H1 (cell line): ENCODE results near the gene PCDHGA3. TPM values are rescaled to one million over a fixed set of nuclear protein-coding genes. Genes with fewer than 3 reads are reported as not detected.

Source experiments
- CTCF ChIA-PET: fragments of 300-600 bp; sonication (Branson Sonifier 250); formaldehyde crosslinking; loops from one replicate; lab custom pipeline; 2021; ENCODE audit not compliant: partially characterized antibody; lab: Charles Lee
- POLR2A ChIA-PET: fragments of 300-600 bp; sonication (Branson Sonifier 250); formaldehyde crosslinking; loops from one replicate; lab custom pipeline; 2021; ENCODE audit warnings: inconsistent platforms; ENCODE audit not compliant: partially characterized antibody; lab: Charles Lee
- DNase-seq, 2 experiments: peaks; one replicate each; pipeline versions ENCODE4 v3.0.0 to v3.0.0-alpha.2; 2010 to 2022; ENCODE audit warnings: low spot score in 2 of 2, low read depth in 1 of 2, mixed read lengths in 1 of 2
- FAIRE-seq: peaks from 2 replicates; lab custom pipeline; 2011; peaks lifted over from hg19 to GRCh38; lab: Jason Lieb, UNC
- H2AFZ ChIP-seq: 2 replicates; pipeline ENCODE4 v1.8.1; 2012; ENCODE audit warnings: low read length, inconsistent platforms
- H2AK5ac ChIP-seq: 2 replicates; pipeline ENCODE4 v1.6.1; 2013; ENCODE audit warnings: low read depth, low read length
- H2BK120ac ChIP-seq: replicated peaks from 2 replicates; pipeline ENCODE3; 2013; ENCODE audit warnings: low read depth, low read length, inconsistent platforms
- H2BK12ac ChIP-seq: 2 replicates; pipeline ENCODE4 v1.6.1; 2013; ENCODE audit warnings: low read depth, low read length
- H2BK15ac ChIP-seq: 2 replicates; pipeline ENCODE4 v1.6.1; 2013; ENCODE audit warnings: low read length
- H2BK20ac ChIP-seq: 2 replicates; pipeline ENCODE4 v1.6.1; 2013; ENCODE audit warnings: low read length
- H2BK5ac ChIP-seq: 2 replicates; pipeline ENCODE4 v1.6.1; 2013; ENCODE audit warnings: low read depth, low read length
- H3K14ac ChIP-seq: 2 replicates; pipeline ENCODE4 v1.6.1; 2013; ENCODE audit warnings: inconsistent platforms; ENCODE audit not compliant: insufficient read length
- H3K18ac ChIP-seq: 2 replicates; pipeline ENCODE4 v1.6.1; 2013; ENCODE audit warnings: low read length; ENCODE audit errors: extremely low read depth
- H3K23ac ChIP-seq: 2 replicates; pipeline ENCODE4 v1.6.1; 2013; ENCODE audit warnings: inconsistent platforms; ENCODE audit not compliant: insufficient read length
- H3K23me2 ChIP-seq: 2 replicates; pipeline ENCODE4 v1.6.1; 2013; ENCODE audit warnings: low read depth, low read length
- H3K27ac ChIP-seq: 2 replicates; pipeline ENCODE4 v1.6.1; 2011; ENCODE audit warnings: low read depth, low read length, inconsistent platforms
- H3K27me3 ChIP-seq, 4 experiments: replicated peaks in 1 of 4; 1 replicate in 1 of 4; 2 replicates in 3 of 4; pipeline versions ENCODE4 v1.6.1 to v1.8.1; 2011 to 2013; ENCODE audit warnings: low read length in 3 of 4, mild to moderate bottlenecking in 3 of 4, inconsistent platforms in 2 of 4, mixed read lengths in 2 of 4, moderate library complexity in 1 of 4; ENCODE audit not compliant: control insufficient read depth in 3 of 4, insufficient read depth in 3 of 4; ENCODE audit errors: extremely low read depth in 1 of 4
- H3K36me3 ChIP-seq, 4 experiments: 2 replicates each; pipeline versions ENCODE4 v1.6.1 to v1.8.1; 2011 to 2013; ENCODE audit warnings: mild to moderate bottlenecking in 4 of 4, low read length in 3 of 4, moderate library complexity in 2 of 4, control low read depth in 1 of 4, inconsistent platforms in 1 of 4; ENCODE audit not compliant: insufficient read depth in 4 of 4, control insufficient read depth in 2 of 4
- H3K4ac ChIP-seq: replicated peaks from 2 replicates; pipeline ENCODE3; 2013; ENCODE audit warnings: low read length, low read depth, mixed read lengths, inconsistent platforms; ENCODE audit not compliant: insufficient read length
- H3K4me1 ChIP-seq, 4 experiments: replicated peaks in 1 of 4; 1 replicate in 1 of 4; 2 replicates in 3 of 4; pipeline versions ENCODE4 v1.6.1 to v1.8.1; 2011 to 2013; ENCODE audit warnings: low read length in 3 of 4, inconsistent platforms in 2 of 4, mixed read lengths in 1 of 4; ENCODE audit not compliant: insufficient read depth in 4 of 4, control insufficient read depth in 3 of 4
- H3K4me2 ChIP-seq, 2 experiments: 2 replicates each; pipeline versions ENCODE4 v1.6.1 to v1.8.1; 2011 to 2013; ENCODE audit warnings: low read depth in 2 of 2, low read length in 2 of 2, control low read depth in 1 of 2, inconsistent platforms in 1 of 2, mild to moderate bottlenecking in 1 of 2; ENCODE audit not compliant: insufficient read depth in 1 of 2
- H3K4me3 ChIP-seq, 4 experiments: fragments of 200-600, 300-600 bp in 1 of 4; sonication (generic), shearing (Covaris generic), sonication (Bioruptor Twin) in 1 of 4; 2 replicates each; pipeline versions ENCODE4 v1.5.1 to v1.8.1; 2011 to 2016; ENCODE audit warnings: low read length in 4 of 4, low read depth in 3 of 4, control low read depth in 2 of 4, inconsistent platforms in 2 of 4, mild to moderate bottlenecking in 2 of 4, mixed read lengths in 1 of 4, moderate library complexity in 1 of 4; ENCODE audit not compliant: insufficient read depth in 2 of 4; ENCODE audit errors: extremely low read depth in 1 of 4
- H3K56ac ChIP-seq: replicated peaks from 2 replicates; pipeline ENCODE3; 2013; ENCODE audit warnings: low read depth, mild to moderate bottlenecking, mixed read lengths, low read length, inconsistent platforms; ENCODE audit not compliant: insufficient read length
- H3K79me1 ChIP-seq: 2 replicates; pipeline ENCODE4 v1.6.1; 2013; ENCODE audit warnings: low read depth, low read length, control low read depth
- H3K79me2 ChIP-seq, 2 experiments: 2 replicates each; pipeline versions ENCODE4 v1.6.1 to v1.8.1; 2012 to 2013; ENCODE audit warnings: low read length in 2 of 2, mild to moderate bottlenecking in 2 of 2, inconsistent platforms in 1 of 2; ENCODE audit not compliant: insufficient read depth in 2 of 2, control insufficient read depth in 1 of 2
- H3K9ac ChIP-seq, 4 experiments: replicated peaks in 1 of 4; 1 replicate in 1 of 4; 2 replicates in 3 of 4; pipeline versions ENCODE4 v1.6.1 to v1.8.1; 2011 to 2013; ENCODE audit warnings: low read depth in 3 of 4, low read length in 3 of 4, control low read depth in 2 of 4, mild to moderate bottlenecking in 2 of 4, moderate library complexity in 2 of 4, inconsistent platforms in 1 of 4; ENCODE audit errors: extremely low read depth in 1 of 4
- H3K9me3 ChIP-seq, 2 experiments: 2 replicates each; pipeline versions ENCODE4 v1.6.1 to v1.8.1; 2012 to 2013; ENCODE audit warnings: mild to moderate bottlenecking in 2 of 2, moderate library complexity in 2 of 2, control low read depth in 1 of 2, inconsistent platforms in 1 of 2, low read depth in 1 of 2, low read length in 1 of 2, mixed read lengths in 1 of 2; ENCODE audit not compliant: insufficient read depth in 2 of 2
- H4K20me1 ChIP-seq, 2 experiments: replicated peaks in 1 of 2; 2 replicates each; pipeline versions ENCODE3 to v1.8.1; 2011 to 2013; ENCODE audit warnings: inconsistent platforms in 2 of 2, low read length in 2 of 2, mild to moderate bottlenecking in 1 of 2; ENCODE audit not compliant: insufficient read depth in 2 of 2, control insufficient read depth in 1 of 2
- H4K5ac ChIP-seq: 2 replicates; pipeline ENCODE4 v1.6.1; 2013; ENCODE audit warnings: low read length, low read depth, mixed read lengths, inconsistent platforms; ENCODE audit not compliant: insufficient read length
- H4K8ac ChIP-seq: 2 replicates; pipeline ENCODE4 v1.8.0; 2013; ENCODE audit warnings: mild to moderate bottlenecking, moderate library complexity, low read length, inconsistent platforms; ENCODE audit not compliant: insufficient read depth; ENCODE audit errors: extremely low read depth
- H4K91ac ChIP-seq: replicated peaks from 2 replicates; pipeline ENCODE3; 2013; ENCODE audit warnings: low read length, mixed read lengths, inconsistent platforms; ENCODE audit not compliant: insufficient read length
- BRCA1 ChIP-seq: IDR thresholded peaks from 2 replicates; pipeline ENCODE4 v1.6.1; 2012; ENCODE audit warnings: low read depth, low read length, improper control_type of control experiment
- GTF2F1 ChIP-seq: IDR thresholded peaks from 2 replicates; pipeline ENCODE4 v1.6.1; 2012; ENCODE audit warnings: low read depth, low read length, improper control_type of control experiment, borderline replicate concordance
- KDM5A ChIP-seq: fragments of 200-600 bp; IDR thresholded peaks from 2 replicates; pipeline ENCODE4 v1.7.1; 2012; ENCODE audit warnings: mild to moderate bottlenecking, low read length, inconsistent platforms, mixed read lengths
- POLR2A ChIP-seq, 2 experiments: IDR thresholded peaks; 1 replicate in 1 of 2; 2 replicates in 1 of 2; pipeline ENCODE4 v1.6.1; 2011; ENCODE audit warnings: low read depth in 2 of 2, low read length in 2 of 2, mild to moderate bottlenecking in 2 of 2; ENCODE audit errors: control extremely low read depth in 1 of 2
- SIX5 ChIP-seq: IDR thresholded peaks from 2 replicates; pipeline ENCODE4 v1.6.1; 2011; ENCODE audit warnings: mild to moderate bottlenecking, low read depth, low read length
- USF2 ChIP-seq: IDR thresholded peaks from 2 replicates; pipeline ENCODE4 v1.6.1; 2011; ENCODE audit warnings: low read length, improper control_type of control experiment
- WGBS, 2 experiments: shearing (Covaris generic) in 1 of 2; methylation state at CpG; one replicate each; pipeline versions ENCODE4 v1.1.6 to v1.1.7; 2013 to 2015; ENCODE audit warnings: low lambda C conversion rate in 2 of 2, mixed read lengths in 2 of 2, inconsistent platforms in 1 of 2, low coverage in 1 of 2, missing lambda C conversion rate in 1 of 2; ENCODE audit not compliant: insufficient replicate concordance in 2 of 2, insufficient coverage in 1 of 2, insufficient read length in 1 of 2; ENCODE audit errors: extremely low coverage in 1 of 2, missing lambda C conversion rate in 1 of 2; 5-methylcytosine and 5-hydroxymethylcytosine counted together
- polyA plus RNA-seq, 7 experiments: library from polyadenylated mRNA; depleted of rRNA in 3 of 7; stranded (reverse) in 5 of 7; unstranded in 2 of 7; fragments of >200 nt in 5 of 7; fragments of 200-250 nt in 2 of 7; gene quantifications; 1 replicate in 5 of 7; 2 replicates in 1 of 7; 4 replicates in 1 of 7; pipeline versions ENCODE4 v1.2.1 to v1.2.3, GENCODE V29; 2011 to 2013; ENCODE audit warnings: missing spikeins in 2 of 7, mixed read lengths in 2 of 7
- total RNA-seq: library from RNA; stranded (reverse); fragmentation: NEBNext Ultra II Directional; extraction: Animal tissue kit (Norgen Biotek cat#: 25700); gene quantifications from 2 replicates; pipeline ENCODE4 v1.2.1, GENCODE V29; 2021

PCDHGA3 gene
- total and polyA plus RNA-seq, 2 of the 8 experiments (the other 6 are each of a cell fraction or from before 2014, with no cell fraction given) = 0.15 to 0.39 TPM

- H2AK5ac ChIP-seq = no peak overlapping the region
- no peak overlapping the region for H3K18ac ChIP-seq
- no peak overlapping the region for H2BK5ac ChIP-seq
- ChIA-PET POLR2A (no interaction called here), CTCF (interaction anchor here (1.0 to 1.6 kb wide), 5 partner anchors 16 to 179 kb away, joined by 3 to 5 read pairs (median 4); partner anchors contain the start of genes PCDHB9, PCDHGB1 and PCDHGB6)
- H3K4me2 ChIP-seq = no peak overlapping the region
- peaks cover 0 to 3% (median 0%) of the 10 kb centered on the region in 4 experiments; a peak in 1 of 7 replicates for H3K4me1 ChIP-seq
- no peak overlapping the region for H3K23ac ChIP-seq
- H3K79me1 ChIP-seq = no peaks in the 10 kb centered on the region
- H2BK15ac ChIP-seq = no peak overlapping the region
- H3K4ac ChIP-seq = no peak overlapping the region
- TF ChIP-seq BRCA1 = no peak
- no peak for TF ChIP-seq SIX5
- no peak for TF ChIP-seq KDM5A
- TF ChIP-seq GTF2F1 = no peak
- TF ChIP-seq POLR2A (IDR thresholded peaks at IDR 0.05; ENCODE audit: control extremely low read depth in 1 of 2, low read depth in 2 of 2, low read length in 2 of 2) = no peak
- no peak for TF ChIP-seq USF2
- 97% methylated on average over 39 of the region's 46 CpGs; no CpG with 5 or more reads in 1 of the 2 experiments for WGBS, 2 experiments
- H4K91ac ChIP-seq = no peak overlapping the region
- H2BK20ac ChIP-seq = no peak overlapping the region
- no peaks in the 10 kb centered on the region for H3K23me2 ChIP-seq
- no peak overlapping the region for H2BK120ac ChIP-seq
- FAIRE-seq (no peak), DNase-seq (no peak)
- no peak overlapping the region for H3K4me3 ChIP-seq
- no peak overlapping the region for H3K27ac ChIP-seq
- peaks cover 0 to 8% (median 1%) of the 10 kb centered on the region in 4 experiments; a peak in 3 of 8 replicates for H3K36me3 ChIP-seq
- H2AFZ ChIP-seq = no peak overlapping the region
- H3K79me2 ChIP-seq = no peaks in the 10 kb centered on the region
- H3K9ac ChIP-seq = no peak overlapping the region
- H3K14ac ChIP-seq = no peak overlapping the region
- no peaks in the 10 kb centered on the region for H3K27me3 ChIP-seq
- no peak overlapping the region for H4K5ac ChIP-seq
- no peaks in the 10 kb centered on the region for H4K20me1 ChIP-seq
- peaks cover 43 to 50% of the 10 kb centered on the region in 2 experiments for H3K9me3 ChIP-seq
- no peak overlapping the region for H2BK12ac ChIP-seq
- H4K8ac ChIP-seq = no peak overlapping the region
- H3K56ac ChIP-seq = no peak overlapping the region
Measured at GRCh38 chr5:141366016-141366896, 22.6 kb downstream of the PCDHGA3 start.
